Activated naive CD4-positive, alpha-beta T cell treated with anti-CD3 and anti-CD28 coated beads, Interleukin-2, amount 10 ng/mL, durations not matched to agents 7 days and 5 days (primary cell): ENCODE measurements around the gene PRKG1.

Experiments
- CTCF ChIA-PET: fragments of 350-600 bp; sonication (Branson Sonifier 250); formaldehyde crosslinking; loops from one replicate; lab custom pipeline; 2021; ENCODE audit warnings: antibody characterized with exemption; lab: Charles Lee
- DNase-seq: peaks from one replicate; pipeline ENCODE4 v3.0.0-alpha.2; 2020
- H3K27ac Mint-ChIP-seq: one replicate; pipeline ENCODE4 v1.8.0; 2021; ENCODE audit warnings: mild to moderate bottlenecking, moderate library complexity, mixed read lengths
- H3K27me3 Mint-ChIP-seq: one replicate; pipeline ENCODE4 v1.8.0; 2021; ENCODE audit warnings: mild to moderate bottlenecking, mixed read lengths
- H3K36me3 Mint-ChIP-seq: one replicate; pipeline ENCODE4 v1.8.0; 2021; ENCODE audit warnings: mixed read lengths
- H3K4me1 Mint-ChIP-seq: one replicate; pipeline ENCODE4 v1.8.0; 2021; ENCODE audit warnings: mixed read lengths
- H3K4me3 Mint-ChIP-seq: one replicate; pipeline ENCODE4 v1.8.0; 2021; ENCODE audit warnings: mild to moderate bottlenecking, moderate library complexity, mixed read lengths
- H3K9me3 Mint-ChIP-seq: one replicate; pipeline ENCODE4 v1.8.0; 2021; ENCODE audit warnings: mixed read lengths

The PRKG1 gene

GRCh38 chr10:51624013-51624412, 549.7 kb downstream of the PRKG1 start:
- no peak for DNase-seq
- Mint-ChIP-seq H3K36me3 (no peaks in the 10 kb centered on the region), H3K9me3 (no peaks in the 10 kb centered on the region), H3K4me3 (no peak overlapping the region), H3K4me1 (no peaks in the 10 kb centered on the region), H3K27ac (no peak overlapping the region), H3K27me3 (no peaks in the 10 kb centered on the region)
- CTCF ChIA-PET, result no interaction called here

GRCh38 chr10:51629934-51630639, 555.8 kb downstream of the PRKG1 start:
- H3K36me3 Mint-ChIP-seq, result no peaks in the 10 kb centered on the region
- H3K27ac Mint-ChIP-seq, result no peak overlapping the region
- H3K4me3 Mint-ChIP-seq, result no peak overlapping the region
- no peaks in the 10 kb centered on the region for H3K4me1 Mint-ChIP-seq
- H3K9me3 Mint-ChIP-seq, result no peaks in the 10 kb centered on the region
- DNase-seq, result no peak
- H3K27me3 Mint-ChIP-seq, result no peaks in the 10 kb centered on the region
- CTCF ChIA-PET, result no interaction called here

DNA sequence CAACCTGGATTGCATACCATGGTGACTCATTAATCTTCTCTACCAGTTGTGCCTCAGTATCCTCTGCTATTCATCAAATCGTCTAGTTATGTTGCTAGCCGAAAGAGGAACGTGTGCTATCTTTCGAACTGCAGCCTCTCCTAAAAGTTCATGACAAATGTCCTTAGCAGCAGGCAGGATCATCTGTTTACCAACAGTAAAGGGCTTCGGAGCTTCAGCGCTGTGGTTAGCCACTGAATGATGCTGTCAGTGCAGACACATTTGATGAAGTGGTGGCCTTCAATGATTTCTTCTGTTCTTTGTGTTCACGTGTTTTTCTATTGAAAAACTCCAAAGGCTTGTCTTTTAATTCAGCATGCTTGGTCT, 556.3 kb downstream of the PRKG1 start:
- CTCF ChIA-PET, result no interaction called here
- H3K27me3 Mint-ChIP-seq, result no peaks in the 10 kb centered on the region
- no peaks in the 10 kb centered on the region for H3K4me1 Mint-ChIP-seq
- no peak for DNase-seq
- H3K9me3 Mint-ChIP-seq, result no peaks in the 10 kb centered on the region
- no peaks in the 10 kb centered on the region for H3K36me3 Mint-ChIP-seq
- H3K27ac Mint-ChIP-seq, result no peak overlapping the region
- H3K4me3 Mint-ChIP-seq, result no peak overlapping the region

GRCh38 chr10:51635436-51635835, 561.1 kb downstream of the PRKG1 start:
- H3K36me3 Mint-ChIP-seq, result no peaks in the 10 kb centered on the region
- no peak overlapping the region for H3K4me3 Mint-ChIP-seq
- no peaks in the 10 kb centered on the region for H3K9me3 Mint-ChIP-seq
- CTCF ChIA-PET, result no interaction called here
- no peaks in the 10 kb centered on the region for H3K4me1 Mint-ChIP-seq
- no peak for DNase-seq
- no peaks in the 10 kb centered on the region for H3K27me3 Mint-ChIP-seq
- H3K27ac Mint-ChIP-seq, result no peak overlapping the region

DNA sequence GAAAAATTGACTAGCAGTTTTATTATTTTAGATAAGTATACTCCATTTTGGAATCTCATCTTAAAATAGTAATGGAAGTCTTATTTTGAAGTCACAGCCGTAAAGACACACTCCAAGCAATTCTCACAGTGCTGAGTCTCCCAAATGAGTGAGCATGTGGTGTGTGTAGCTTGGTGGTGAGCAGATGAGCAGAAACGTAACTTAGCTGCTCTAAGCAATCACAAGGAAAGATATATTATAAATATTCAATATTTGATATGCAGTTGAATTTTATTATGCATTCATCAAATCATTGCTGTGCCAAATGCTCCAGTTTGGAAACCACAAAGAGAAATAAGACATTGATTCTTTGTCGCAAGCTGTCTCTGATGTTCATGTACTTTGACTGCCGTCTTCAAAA, 563.9 kb downstream of the PRKG1 start:
- no peak for DNase-seq
- Mint-ChIP-seq H3K27ac (no peak overlapping the region), H3K36me3 (no peaks in the 10 kb centered on the region), H3K27me3 (no peaks in the 10 kb centered on the region), H3K9me3 (no peaks in the 10 kb centered on the region), H3K4me3 (no peak overlapping the region), H3K4me1 (no peaks in the 10 kb centered on the region)
- CTCF ChIA-PET, result no interaction called here

GRCh38 chr10:51638737-51639136, 564.5 kb downstream of the PRKG1 start:
- Mint-ChIP-seq H3K27ac (no peak overlapping the region), H3K4me1 (no peaks in the 10 kb centered on the region), H3K9me3 (no peaks in the 10 kb centered on the region), H3K27me3 (no peaks in the 10 kb centered on the region), H3K36me3 (no peaks in the 10 kb centered on the region), H3K4me3 (no peak overlapping the region)
- no peak for DNase-seq
- CTCF ChIA-PET, result no interaction called here

- no peak for DNase-seq
- no peaks in the 10 kb centered on the region for H3K4me1 Mint-ChIP-seq
- CTCF ChIA-PET, result no interaction called here
Measured at GRCh38 chr10:51640120-51640819, 566.0 kb downstream of the PRKG1 start.

DNA sequence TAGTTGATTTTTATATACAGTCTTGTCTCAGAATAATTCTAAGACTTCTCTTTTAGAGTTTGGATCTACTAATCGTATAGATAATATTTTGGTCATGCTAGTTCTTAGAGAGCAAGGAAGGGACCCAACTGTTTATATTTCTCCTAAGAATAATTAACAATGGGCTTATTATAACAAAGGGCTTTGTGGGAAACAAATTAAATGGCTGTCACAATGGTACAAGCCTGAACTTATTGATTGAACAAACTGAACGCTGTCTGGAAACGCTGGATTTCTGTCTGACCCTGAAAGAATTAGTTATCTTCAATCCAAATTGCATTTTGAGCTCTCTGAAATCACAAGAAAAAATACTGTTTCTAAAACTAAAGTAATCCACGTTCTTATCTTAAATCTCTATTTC, 568.3 kb downstream of the PRKG1 start:
- Mint-ChIP-seq H3K27me3 (peaks cover 4% of the 10 kb centered on the region), H3K9me3 (no peaks in the 10 kb centered on the region), H3K4me1 (no peaks in the 10 kb centered on the region), H3K4me3 (no peak overlapping the region), H3K36me3 (no peaks in the 10 kb centered on the region), H3K27ac (no peak overlapping the region)
- CTCF ChIA-PET, result no interaction called here
- no peak for DNase-seq

More at GRCh38 chr10:51640120-51640819, 566.0 kb downstream of the PRKG1 start:
- Mint-ChIP-seq H3K27ac (no peak overlapping the region), H3K27me3 (peaks cover 4% of the 10 kb centered on the region), H3K9me3 (no peaks in the 10 kb centered on the region), H3K4me3 (no peak overlapping the region), H3K36me3 (no peaks in the 10 kb centered on the region)

GRCh38 chr10:51643734-51644133, 569.4 kb downstream of the PRKG1 start:
- H3K27ac Mint-ChIP-seq, result no peak overlapping the region
- CTCF ChIA-PET, result no interaction called here
- no peaks in the 10 kb centered on the region for H3K36me3 Mint-ChIP-seq
- H3K27me3 Mint-ChIP-seq, result peaks cover 4% of the 10 kb centered on the region
- H3K4me3 Mint-ChIP-seq, result no peak overlapping the region
- DNase-seq, result no peak
- no peaks in the 10 kb centered on the region for H3K9me3 Mint-ChIP-seq
- H3K4me1 Mint-ChIP-seq, result no peaks in the 10 kb centered on the region

DNA sequence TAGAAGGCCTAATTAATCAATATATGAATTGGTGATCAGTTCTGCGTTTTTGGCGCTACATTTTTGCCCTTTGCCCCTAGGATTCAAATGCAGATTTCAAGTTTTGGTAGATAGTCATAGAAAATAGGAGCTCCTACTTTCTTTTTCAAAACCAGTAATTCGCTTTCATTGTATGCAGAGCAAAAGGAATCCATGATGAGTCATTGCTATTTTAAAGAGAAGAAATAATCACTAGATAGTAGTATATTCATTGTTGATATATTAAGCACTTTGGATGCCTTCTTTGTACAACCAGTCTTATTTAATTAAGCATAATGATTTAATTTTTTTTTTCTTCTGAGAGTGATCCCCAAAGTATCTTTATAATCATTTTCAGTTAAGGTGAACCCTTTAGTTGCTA, 574.8 kb downstream of the PRKG1 start:
- Mint-ChIP-seq H3K27ac (no peak overlapping the region), H3K4me3 (no peak overlapping the region), H3K36me3 (no peaks in the 10 kb centered on the region), H3K9me3 (no peaks in the 10 kb centered on the region), H3K4me1 (no peaks in the 10 kb centered on the region), H3K27me3 (peaks cover 4% of the 10 kb centered on the region)
- DNase-seq, result no peak
- CTCF ChIA-PET, result no interaction called here

DNA sequence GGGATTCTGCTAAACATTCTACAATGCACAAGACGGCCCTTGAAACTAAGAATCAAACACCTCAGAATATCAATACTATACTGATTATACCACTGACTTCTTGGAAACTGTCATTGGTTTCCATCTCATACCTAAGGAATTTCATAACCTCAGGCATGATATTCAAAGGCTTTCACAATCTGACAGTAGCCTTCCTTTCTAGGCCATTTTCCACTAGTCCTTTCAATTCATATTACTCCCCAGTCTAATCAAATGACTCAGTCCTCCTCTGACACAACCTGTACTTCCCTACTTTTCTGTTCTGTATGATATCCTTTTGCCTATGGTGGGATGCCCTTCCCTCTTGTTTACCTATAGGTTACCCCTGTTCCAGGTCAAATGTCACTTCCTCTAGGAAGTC, 576.8 kb downstream of the PRKG1 start:
- DNase-seq, result no peak
- Mint-ChIP-seq H3K4me1 (no peaks in the 10 kb centered on the region), H3K27ac (no peak overlapping the region), H3K9me3 (no peaks in the 10 kb centered on the region), H3K27me3 (no peaks in the 10 kb centered on the region), H3K4me3 (no peak overlapping the region), H3K36me3 (no peaks in the 10 kb centered on the region)
- CTCF ChIA-PET, result no interaction called here

DNA sequence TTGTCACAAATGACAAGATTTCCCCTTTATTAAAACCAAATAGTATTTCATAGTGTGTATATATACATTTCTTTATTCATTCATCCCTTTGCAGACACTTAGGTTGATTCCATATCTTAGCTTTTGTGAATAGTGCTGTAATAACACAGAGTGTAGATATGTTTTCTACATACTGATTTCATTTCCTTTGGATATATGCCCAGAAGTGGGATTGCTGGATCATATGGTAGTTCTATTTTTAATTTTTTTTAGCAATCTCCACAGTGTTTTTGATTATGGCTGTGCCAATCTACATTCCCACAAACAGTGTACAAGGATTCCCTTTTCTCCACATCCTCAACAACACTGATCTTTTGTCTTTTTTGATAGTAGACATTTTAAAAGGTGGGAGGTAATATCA, 578.7 kb downstream of the PRKG1 start:
- Mint-ChIP-seq H3K4me1 (no peaks in the 10 kb centered on the region), H3K27ac (no peak overlapping the region), H3K27me3 (no peaks in the 10 kb centered on the region), H3K9me3 (no peaks in the 10 kb centered on the region), H3K36me3 (no peaks in the 10 kb centered on the region), H3K4me3 (no peak overlapping the region)
- CTCF ChIA-PET, result no interaction called here
- DNase-seq, result no peak

DNA sequence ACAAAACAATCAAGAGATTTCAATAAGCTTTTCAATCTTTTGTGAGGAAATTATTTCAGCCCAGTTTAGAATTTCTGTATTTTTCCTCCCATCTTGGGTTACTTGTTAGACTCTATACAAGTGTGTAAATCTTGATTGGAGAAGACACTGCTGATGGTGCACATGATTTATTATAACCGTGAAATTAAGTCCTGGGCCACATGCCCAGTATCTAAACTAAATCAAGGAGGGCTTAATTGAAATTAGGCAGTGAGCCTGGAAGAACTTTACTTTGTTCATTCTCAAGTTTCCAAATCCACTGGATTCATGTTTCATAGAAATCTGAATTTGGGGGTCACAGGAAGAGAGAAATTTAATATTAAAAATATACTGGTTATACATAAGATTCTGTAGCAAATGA, 580.6 kb downstream of the PRKG1 start:
- Mint-ChIP-seq H3K4me1 (no peaks in the 10 kb centered on the region), H3K36me3 (no peaks in the 10 kb centered on the region), H3K27me3 (no peaks in the 10 kb centered on the region), H3K4me3 (no peak overlapping the region), H3K27ac (no peak overlapping the region), H3K9me3 (no peaks in the 10 kb centered on the region)
- CTCF ChIA-PET, result no interaction called here
- DNase-seq, result no peak

DNA sequence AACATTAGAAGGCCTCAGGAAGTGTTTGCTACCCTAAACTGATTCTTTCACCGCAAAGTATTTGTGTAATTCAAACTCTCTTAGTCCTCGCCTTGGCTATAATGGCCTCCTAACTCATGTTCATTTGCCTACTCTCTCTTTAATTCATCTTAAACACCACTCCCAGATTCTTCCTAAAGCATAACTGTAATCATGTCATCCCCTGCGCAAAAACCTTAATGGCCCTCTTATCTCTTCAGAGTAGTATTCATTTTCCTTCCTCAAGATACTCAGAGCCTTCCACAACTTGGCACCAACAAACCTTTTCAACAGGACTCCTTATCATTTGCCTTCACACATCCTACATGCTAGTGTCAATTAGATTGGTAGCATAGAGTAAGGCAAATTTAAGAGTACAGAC, 582.2 kb downstream of the PRKG1 start:
- Mint-ChIP-seq H3K9me3 (no peaks in the 10 kb centered on the region), H3K36me3 (no peaks in the 10 kb centered on the region), H3K27me3 (no peaks in the 10 kb centered on the region), H3K27ac (no peak overlapping the region), H3K4me3 (no peak overlapping the region), H3K4me1 (no peaks in the 10 kb centered on the region)
- DNase-seq, result no peak
- CTCF ChIA-PET, result no interaction called here

- no peaks in the 10 kb centered on the region for H3K27me3 Mint-ChIP-seq
- DNase-seq, result no peak
- no peak overlapping the region for H3K27ac Mint-ChIP-seq
- CTCF ChIA-PET, result no interaction called here
- no peaks in the 10 kb centered on the region for H3K9me3 Mint-ChIP-seq
- no peaks in the 10 kb centered on the region for H3K4me1 Mint-ChIP-seq
- H3K36me3 Mint-ChIP-seq, result no peaks in the 10 kb centered on the region
- H3K4me3 Mint-ChIP-seq, result no peak overlapping the region
Measured at GRCh38 chr10:51658000-51658399, 583.7 kb downstream of the PRKG1 start.
